GM23338 (cell line): ENCODE results near the gene AACS.

Experiments
- CREB1 ChIP-seq: fragments of 250-450 bp; sonication (Bioruptor Pico); IDR thresholded peaks from 2 replicates; pipeline ENCODE4 v1.5.0; 2020; ENCODE audit warnings: low read depth, mild to moderate bottlenecking, moderate library complexity
- CTCF ChIP-seq, 2 experiments: fragments of 200-600 bp in 1 of 2; sonication (generic) in 1 of 2; conservative IDR thresholded peaks; 2 replicates each; pipeline versions ENCODE4 v1.5.1 to v1.6.1; 2016 to 2017; ENCODE audit warnings: antibody characterized with exemption in 2 of 2, low read depth in 2 of 2, mild to moderate bottlenecking in 2 of 2, moderate library complexity in 1 of 2
- ETS1 ChIP-seq: IDR thresholded peaks from 2 replicates; pipeline ENCODE4 v1.6.1; 2016; ENCODE audit warnings: antibody characterized with exemption
- EZH2 ChIP-seq: fragments of 200-600 bp; sonication (generic); IDR thresholded peaks from one replicate; pipeline ENCODE4 v1.8.0; 2017; ENCODE audit warnings: antibody characterized with exemption, mild to moderate bottlenecking, low read depth; ENCODE audit not compliant: unreplicated experiment
- EZH2phosphoT487 ChIP-seq: fragments of 200-600 bp; sonication (generic); IDR thresholded peaks from one replicate; pipeline ENCODE4 v1.8.1; 2018; ENCODE audit warnings: antibody characterized with exemption; ENCODE audit not compliant: unreplicated experiment
- JUNB ChIP-seq: IDR thresholded peaks from one replicate; pipeline ENCODE4 v1.6.1; 2016; ENCODE audit warnings: antibody characterized with exemption; ENCODE audit not compliant: unreplicated experiment
- NANOG ChIP-seq: IDR thresholded peaks from 2 replicates; pipeline ENCODE4 v1.6.1; 2016; ENCODE audit warnings: antibody characterized with exemption, borderline replicate concordance
- POLR2AphosphoS5 ChIP-seq: IDR thresholded peaks from 2 replicates; pipeline ENCODE4 v1.6.1; 2016; ENCODE audit warnings: antibody characterized with exemption, low read depth
- REST ChIP-seq: IDR thresholded peaks from one replicate; pipeline ENCODE4 v1.6.1; 2018; ENCODE audit warnings: antibody characterized with exemption; ENCODE audit not compliant: unreplicated experiment
- STAT1 ChIP-seq: IDR thresholded peaks from one replicate; pipeline ENCODE4 v1.6.1; 2016; ENCODE audit warnings: antibody characterized with exemption; ENCODE audit not compliant: unreplicated experiment
- ZNF114 ChIP-seq: fragments of 250-450 bp; sonication (Bioruptor Pico); IDR thresholded peaks from 2 replicates; pipeline ENCODE4 v1.5.0; 2020; ENCODE audit warnings: mild to moderate bottlenecking, moderate library complexity
- ZNF331 ChIP-seq: fragments of 250-450 bp; sonication (Bioruptor Pico); IDR thresholded peaks from 2 replicates; pipeline ENCODE4 v1.5.0; 2020; ENCODE audit warnings: low read depth, mild to moderate bottlenecking, moderate library complexity

DNA sequence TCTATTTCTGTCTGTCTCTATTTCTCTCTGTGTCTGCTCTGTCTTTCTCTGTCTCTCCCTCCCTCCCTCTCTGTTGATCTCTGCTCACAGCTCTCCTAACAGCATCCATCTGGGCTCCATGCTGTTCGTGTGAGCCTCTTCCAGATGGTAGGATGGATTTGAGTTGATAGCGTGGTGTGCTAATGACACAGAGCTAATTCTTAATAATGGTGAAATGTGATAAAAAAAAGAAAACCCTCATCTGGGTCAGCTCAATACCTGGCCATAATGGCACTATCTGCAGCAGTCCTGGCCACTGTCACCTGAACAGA lies 96.4 kb downstream of the AACS start:
- TF ChIP-seq CTCF (conservative IDR thresholded peaks at IDR 0.05; ENCODE audit: low read depth in 2 of 2): no peak
- TF ChIP-seq POLR2AphosphoS5: no peak
- TF ChIP-seq EZH2phosphoT487: no peak
- no peak for TF ChIP-seq EZH2
- TF ChIP-seq JUNB: no peak
- TF ChIP-seq CREB1 (CRISPR knock-in tag): no peak
- TF ChIP-seq STAT1: no peak
- no peak for TF ChIP-seq REST
- no peak for TF ChIP-seq ETS1
- no peak for TF ChIP-seq NANOG
- no peak for TF ChIP-seq ZNF114 (CRISPR knock-in tag)
- TF ChIP-seq ZNF331: no peak
